ENCODE measurements around the gene EMC1. TPM values are rescaled to one million over a fixed set of nuclear protein-coding genes. Genes with fewer than 3 reads are reported as not detected.

EMC1 gene
- total RNA-seq, 1 donor from 2014 or later = 93.0 TPM

- DNase-seq (ENCODE audit: low spot score in 2 of 2) = no peak
- Histone ChIP-seq H3K4me3 (peak overlapping the region; percentile 67 to 75), H3K9me3 (no peaks in the 10 kb centered on the region), H3K27ac (peak overlapping the region; percentile 90 to 95), H3K27me3 (no peaks in the 10 kb centered on the region), H3K36me3 (peaks cover 0 to 13% of the 10 kb centered on the region in 2 donors), H3K4me1 (peaks cover 6 to 26% of the 10 kb centered on the region in 2 donors)
- no peak for TF ChIP-seq CTCF (IDR thresholded peaks at IDR 0.05)
- intact Hi-C loops (cut with DNase I) = no loop called here
Measured at GRCh38 chr1:19210772-19211549, 40.4 kb downstream of the EMC1 start.

GRCh38 chr1:19209990-19210771, 41.1 kb downstream of the EMC1 start, which contains the start of gene UBR4:
Gene UBR4, minus strand, starts transcription at chr1:19210266. Its CDS starts 18 bp downstream, at chr1:19210248.
- Histone ChIP-seq H3K27me3 (no peaks in the 10 kb centered on the region), H3K4me1 (peaks cover 6 to 29% of the 10 kb centered on the region in 2 donors), H3K27ac (peak within 1 kb of the TSS; percentile 90 to 95), H3K4me3 (peak within 1 kb of the TSS; percentile 67 to 75), H3K9me3 (no peaks in the 10 kb centered on the region), H3K36me3 (peaks cover 0 to 9% of the 10 kb centered on the region in 2 donors)
- TF ChIP-seq CTCF (IDR thresholded peaks at IDR 0.05) = peak in 1 of 3 experiments; percentile 8
- peak; percentile 57 to 96 for DNase-seq (ENCODE audit: low spot score in 2 of 2)
- intact Hi-C loops (cut with DNase I) = loop anchor here (5.0 to 10.0 kb wide), 3 partner anchors 32 to 308 kb away; partner anchors contain the start of genes ALDH4A1 and CAPZB

GRCh38 chr1:19209439-19209989, 41.8 kb downstream of the EMC1 start:
- intact Hi-C loops (cut with DNase I) = loop anchor here (5.0 to 10.0 kb wide), 3 partner anchors 33 to 307 kb away; partner anchors contain the start of genes ALDH4A1 and CAPZB
- peak overlapping the region; percentile 67 to 75 for H3K4me3 ChIP-seq
- peaks cover 6 to 31% of the 10 kb centered on the region in 2 donors for H3K4me1 ChIP-seq
- H3K9me3 ChIP-seq = no peaks in the 10 kb centered on the region
- no peaks in the 10 kb centered on the region for H3K27me3 ChIP-seq
- peak in 1 of 2 donors; percentile 71 for DNase-seq (ENCODE audit: low spot score in 2 of 2)
- no peak for TF ChIP-seq CTCF (IDR thresholded peaks at IDR 0.05)
- H3K36me3 ChIP-seq = peaks cover 0 to 9% of the 10 kb centered on the region in 2 donors
- H3K27ac ChIP-seq = peak overlapping the region; percentile 90 to 95

GRCh38 chr1:19208710-19209438, 42.5 kb downstream of the EMC1 start:
- peak overlapping the region; percentile 67 to 75 for H3K4me3 ChIP-seq
- H3K27me3 ChIP-seq = no peaks in the 10 kb centered on the region
- TF ChIP-seq CTCF (IDR thresholded peaks at IDR 0.05) = no peak
- H3K27ac ChIP-seq = peak overlapping the region; percentile 90 to 95
- peaks cover 0 to 5% of the 10 kb centered on the region in 2 donors for H3K36me3 ChIP-seq
- no peaks in the 10 kb centered on the region for H3K9me3 ChIP-seq
- intact Hi-C loops (cut with DNase I) = loop anchor here (5.0 to 10.0 kb wide), 3 partner anchors 33 to 307 kb away; partner anchors contain the start of genes ALDH4A1 and CAPZB
- no peak for DNase-seq (ENCODE audit: low spot score in 2 of 2)
- H3K4me1 ChIP-seq = peaks cover 7 to 36% of the 10 kb centered on the region in 2 donors

- no peak for TF ChIP-seq CTCF (IDR thresholded peaks at IDR 0.05)
- Histone ChIP-seq H3K27ac (peak overlapping the region in 1 of 2 donors; percentile 90), H3K4me1 (peaks cover 15 to 53% of the 10 kb centered on the region in 2 donors)
Measured at GRCh38 chr1:19206947-19207346, 44.4 kb downstream of the EMC1 start.

More at GRCh38 chr1:19206947-19207346, 44.4 kb downstream of the EMC1 start:
- H3K9me3 ChIP-seq = no peaks in the 10 kb centered on the region
- no peak overlapping the region for H3K4me3 ChIP-seq
- intact Hi-C loops (cut with DNase I) = loop anchor here (5.0 to 10.0 kb wide), 3 partner anchors 35 to 305 kb away; partner anchors contain the start of genes ALDH4A1 and CAPZB
- no peaks in the 10 kb centered on the region for H3K27me3 ChIP-seq
- no peaks in the 10 kb centered on the region for H3K36me3 ChIP-seq
- no peak for DNase-seq (ENCODE audit: low spot score in 2 of 2)

Data from ascending aorta (tissue), 2 donors.